PC-9 (cell line): ENCODE data around the gene ELMOD1. TPM values are rescaled to one million over a fixed set of nuclear protein-coding genes. Genes with fewer than 3 reads are reported as not detected.
A peak's percentile ranks its signal among the peaks of the same experiment; 100 is the strongest.

Experiments used
- BruUV-seq: library from RNA; stranded (reverse); fragments of 400-500 nt; replicated peaks from 2 replicates; lab custom pipeline; 2021; lab: Mats Ljungman, UMichigan
- CTCF ChIA-PET: fragments of 300-600 bp; sonication (Branson Sonifier 250); formaldehyde crosslinking; loops from one replicate; lab custom pipeline; 2022; ENCODE audit warnings: antibody characterized with exemption; lab: Charles Lee
- POLR2A ChIA-PET: fragments of 300-600 bp; sonication (Branson Sonifier 250); formaldehyde crosslinking; loops from one replicate; lab custom pipeline; 2022; ENCODE audit warnings: antibody characterized with exemption; ENCODE audit not compliant: unreplicated experiment; lab: Charles Lee
- DNase-seq, 2 experiments: peaks; one replicate each; pipeline versions ENCODE4 v3.0.0 to v3.0.0-alpha.2; 2015 to 2022; ENCODE audit warnings: mixed read lengths in 1 of 2
- H2AFZ ChIP-seq: fragments of 200-600 bp; sonication (generic); 2 replicates; pipeline ENCODE4 v1.8.1; 2017; ENCODE audit warnings: antibody characterized with exemption
- H3F3A ChIP-seq: fragments of 200-600 bp; sonication (generic); 2 replicates; pipeline ENCODE4 v1.8.1; 2017; ENCODE audit warnings: antibody characterized with exemption, mild to moderate bottlenecking, low read depth; ENCODE audit not compliant: insufficient read depth
- H3K27ac ChIP-seq: fragments of 200-600 bp; sonication (generic); 2 replicates; pipeline ENCODE4 v1.6.1; 2016; ENCODE audit warnings: mixed run types
- H3K27me3 ChIP-seq: fragments of 200-600 bp; sonication (generic); 2 replicates; pipeline ENCODE4 v1.6.1; 2016; ENCODE audit warnings: low read depth, mixed run types; ENCODE audit not compliant: insufficient read depth
- H3K36me3 ChIP-seq: fragments of 200-600 bp; sonication (generic); 2 replicates; pipeline ENCODE4 v1.6.1; 2016; ENCODE audit warnings: low read depth, mixed run types
- H3K4me1 ChIP-seq: fragments of 200-600 bp; sonication (generic); replicated peaks from 2 replicates; pipeline ENCODE4 v1.6.1; 2016; ENCODE audit warnings: mixed run types; ENCODE audit not compliant: insufficient read depth
- H3K4me2 ChIP-seq: fragments of 200-600 bp; sonication (generic); 2 replicates; pipeline ENCODE4 v1.6.1; 2017; ENCODE audit warnings: mixed run types
- H3K4me3 ChIP-seq: fragments of 200-600 bp; sonication (generic); 2 replicates; pipeline ENCODE4 v1.6.1; 2016; ENCODE audit warnings: mixed run types
- H3K79me2 ChIP-seq: fragments of 200-600 bp; sonication (generic); 2 replicates; pipeline ENCODE4 v1.6.1; 2017; ENCODE audit warnings: low read depth, mixed run types
- H3K9me2 ChIP-seq: fragments of 200-600 bp; sonication (generic); 2 replicates; pipeline ENCODE4 v1.8.1; 2017; ENCODE audit warnings: mild to moderate bottlenecking; ENCODE audit not compliant: insufficient read depth
- H3K9me3 ChIP-seq: fragments of 200-600 bp; sonication (generic); 2 replicates; pipeline ENCODE4 v1.8.1; 2016; ENCODE audit warnings: low read depth; ENCODE audit not compliant: insufficient read depth
- H4K20me1 ChIP-seq: fragments of 200-600 bp; sonication (generic); 2 replicates; pipeline ENCODE4 v1.8.1; 2017; ENCODE audit not compliant: insufficient read depth
- CTCF ChIP-seq: fragments of 200-600 bp; sonication (generic); conservative IDR thresholded peaks from 2 replicates; pipeline ENCODE4 v1.6.1; 2017; ENCODE audit warnings: mixed run types, antibody characterized with exemption, mild to moderate bottlenecking, moderate library complexity
- EZH2 ChIP-seq: fragments of 200-600 bp; sonication (generic); IDR thresholded peaks from 2 replicates; pipeline ENCODE4 v1.8.0; 2017; ENCODE audit warnings: antibody characterized with exemption, low read depth
- intact Hi-C: fragments of 100-400 bp; cut with micrococcal nuclease; formaldehyde crosslinking; loops from one replicate; pipeline ENCODE4 v1.10.0; 2022; ENCODE audit not compliant: unreplicated experiment
- total RNA-seq: library from RNA; stranded (reverse); gene quantifications from 2 replicates; pipeline ENCODE4 v1.2.3, GENCODE V29; 2021

The ELMOD1 gene
- total RNA-seq, 1 experiment from 2014 or later = not detected

GRCh38 chr11:107593951-107594350 is 3.0 kb downstream of the ELMOD1 start:
- POLR2A ChIA-PET = no interaction called here
- no peak for DNase-seq
- H3K79me2 ChIP-seq = no peaks in the 10 kb centered on the region
- H3K9me2 ChIP-seq = no peaks in the 10 kb centered on the region
- no peaks in the 10 kb centered on the region for H3K9me3 ChIP-seq
- no peaks in the 10 kb centered on the region for H3F3A ChIP-seq
- H3K4me1 ChIP-seq = no peaks in the 10 kb centered on the region
- no TSS peak for BruUV-seq
- H3K27me3 ChIP-seq = peaks cover 11% of the 10 kb centered on the region; the same call in 1 of the 2 replicates
- H3K36me3 ChIP-seq = no peaks in the 10 kb centered on the region
- CTCF ChIA-PET = no interaction called here
- no peak overlapping the region for H2AFZ ChIP-seq
- H3K27ac ChIP-seq = no peak overlapping the region
- TF ChIP-seq EZH2 (no peak), CTCF (no peak)
- H3K4me3 ChIP-seq = no peak overlapping the region
- H3K4me2 ChIP-seq = no peak overlapping the region
- H4K20me1 ChIP-seq = no peaks in the 10 kb centered on the region
- intact Hi-C loops = no loop called here

GRCh38 chr11:107594736-107595135 is 3.8 kb downstream of the ELMOD1 start:
- ChIA-PET POLR2A (no interaction called here), CTCF (no interaction called here)
- intact Hi-C loops = no loop called here
- Histone ChIP-seq H3K9me2 (no peaks in the 10 kb centered on the region), H3K27me3 (peaks cover 11% of the 10 kb centered on the region; the same call in 1 of the 2 replicates), H3K27ac (no peak overlapping the region), H3K79me2 (no peaks in the 10 kb centered on the region), H3K4me2 (no peak overlapping the region), H3F3A (no peaks in the 10 kb centered on the region), H3K36me3 (no peaks in the 10 kb centered on the region), H3K4me3 (no peak overlapping the region), H2AFZ (no peak overlapping the region), H4K20me1 (no peaks in the 10 kb centered on the region), H3K4me1 (no peaks in the 10 kb centered on the region), H3K9me3 (no peaks in the 10 kb centered on the region)
- DNase-seq = no peak
- TF ChIP-seq CTCF (no peak), EZH2 (no peak)
- no TSS peak for BruUV-seq

GRCh38 chr11:107598225-107599139 is 7.5 kb downstream of the ELMOD1 start:
- no peak overlapping the region for H3K4me2 ChIP-seq
- BruUV-seq = no TSS peak
- peak in 1 of 2 experiments; percentile 18 for DNase-seq
- H3F3A ChIP-seq = no peaks in the 10 kb centered on the region
- no peaks in the 10 kb centered on the region for H3K9me2 ChIP-seq
- no peak for TF ChIP-seq EZH2
- peak; percentile 56 for TF ChIP-seq CTCF
- H3K9me3 ChIP-seq = no peaks in the 10 kb centered on the region
- H3K27me3 ChIP-seq = no peaks in the 10 kb centered on the region
- CTCF ChIA-PET = no interaction called here
- H3K4me1 ChIP-seq = no peaks in the 10 kb centered on the region
- H3K4me3 ChIP-seq = no peak overlapping the region
- no peaks in the 10 kb centered on the region for H3K79me2 ChIP-seq
- POLR2A ChIA-PET = no interaction called here
- intact Hi-C loops = no loop called here
- no peaks in the 10 kb centered on the region for H4K20me1 ChIP-seq
- no peak overlapping the region for H3K27ac ChIP-seq
- H3K36me3 ChIP-seq = no peaks in the 10 kb centered on the region
- H2AFZ ChIP-seq = no peak overlapping the region
